Activated T-helper 9 cell treated with anti-CD3 and anti-CD28 coated beads, Interleukin-2, amount 50 U/mL, for 16 hours (primary cell): ENCODE data around the gene PARP15.
"Not testable (repeated sequence)": the region's sequence is repeated elsewhere in the genome, so short reads cannot be mapped to it uniquely, and the experiment has no call there.

Source experiments
- DNase-seq: peaks from one replicate; pipeline ENCODE4 v3.0.0-alpha.2; 2020; ENCODE audit warnings: low read depth

The PARP15 gene

GRCh38 chr3:122577409-122578031 is at the start of gene PARP15:
Gene PARP15 (plus strand): TSS chr3:122577650. CDS start chr3:122577668, 18 bp downstream.
- DNase-seq = no peak

- no peak for DNase-seq
Measured at GRCh38 chr3:122530164-122530563, 47.3 kb upstream of the PARP15 start.

- DNase-seq = no peak
Measured at GRCh38 chr3:122533480-122533879, 44.0 kb upstream of the PARP15 start.

- no peak for DNase-seq
Measured at GRCh38 chr3:122533931-122534334, 43.5 kb upstream of the PARP15 start.

- DNase-seq = no peak
Measured at GRCh38 chr3:122535964-122536631, 41.4 kb upstream of the PARP15 start.

- no peak for DNase-seq
Measured at GRCh38 chr3:122536632-122537001, 40.8 kb upstream of the PARP15 start.

GRCh38 chr3:122538956-122539490 is 38.4 kb upstream of the PARP15 start:
- no peak for DNase-seq

GRCh38 chr3:122546151-122546550 is 31.3 kb upstream of the PARP15 start:
- no peak for DNase-seq

GRCh38 chr3:122548076-122548475 is 29.4 kb upstream of the PARP15 start:
- no peak for DNase-seq

- DNase-seq = no peak
Measured at GRCh38 chr3:122548619-122549018, 28.8 kb upstream of the PARP15 start.

- no peak for DNase-seq
Measured at GRCh38 chr3:122553171-122553570, 24.3 kb upstream of the PARP15 start.

GRCh38 chr3:122555275-122556071 is 22.0 kb upstream of the PARP15 start:
- DNase-seq = no peak

- no peak for DNase-seq
Measured at GRCh38 chr3:122557356-122557755, 20.1 kb upstream of the PARP15 start.

GRCh38 chr3:122558605-122559004 is 18.8 kb upstream of the PARP15 start:
- DNase-seq = no peak

GRCh38 chr3:122559906-122560305 is 17.5 kb upstream of the PARP15 start:
- no peak for DNase-seq

- no peak for DNase-seq
Measured at GRCh38 chr3:122560680-122561079, 16.8 kb upstream of the PARP15 start.

- DNase-seq = no peak
Measured at GRCh38 chr3:122562923-122563716, 14.3 kb upstream of the PARP15 start.

GRCh38 chr3:122563717-122564025 is 13.8 kb upstream of the PARP15 start:
- no peak for DNase-seq

- DNase-seq = peak; percentile 65
Measured at GRCh38 chr3:122564155-122564912, 13.1 kb upstream of the PARP15 start, which contains the start of the genes DTX3L and PARP9. Gene DTX3L (plus strand): TSS chr3:122564338. CDS start chr3:122564427, 89 bp downstream. Gene PARP9 (minus strand): TSS chr3:122564300. CDS start chr3:122559620, 4,680 bp downstream.

- DNase-seq = not testable (repeated sequence)
Measured at GRCh38 chr3:122568131-122568530, 9.3 kb upstream of the PARP15 start.

GRCh38 chr3:122568755-122569154 is 8.7 kb upstream of the PARP15 start:
- DNase-seq = no peak
